IMR-90 (cell line): ENCODE data around the gene DIP2B. TPM values are rescaled to one million over a fixed set of nuclear protein-coding genes. Genes with fewer than 3 reads are reported as not detected.
A peak's percentile ranks its signal among the peaks of the same experiment; 100 is the strongest.

Experiments
- ATAC-seq: fragments of 200-7000 bp; cut with Tn5 transposase; 2 replicates; pipeline ENCODE4 v1.9.1; 2020; ENCODE audit warnings: low read depth, mild to moderate bottlenecking, moderate library complexity
- BruUV-seq: library from RNA; stranded (reverse); fragments of 400-500 nt; replicated peaks from 2 replicates; lab custom pipeline; 2021; lab: Mats Ljungman, UMichigan
- CTCF ChIA-PET: fragments of 300-600 bp; formaldehyde crosslinking; extraction: SDS; loops from one replicate; lab custom pipeline; 2021; ENCODE audit warnings: antibody characterized with exemption; lab: Yijun Ruan, JAX
- POLR2A ChIA-PET: fragments of 300-600 bp; sonication (Branson Sonifier 250); formaldehyde crosslinking; loops from one replicate; lab custom pipeline; 2022; ENCODE audit warnings: antibody characterized with exemption; ENCODE audit not compliant: unreplicated experiment; lab: Charles Lee
- DNase-seq: peaks from one replicate; pipeline ENCODE4 v3.0.0; 2013
- H2AFZ ChIP-seq: replicated peaks from 2 replicates; pipeline ENCODE3; 2013; ENCODE audit warnings: low read length, mild to moderate bottlenecking; ENCODE audit not compliant: poor library complexity
- H2AK5ac ChIP-seq: 2 replicates; pipeline ENCODE4 v1.6.1; 2013; ENCODE audit warnings: low read depth, low read length, inconsistent platforms
- H2AK9ac ChIP-seq: replicated peaks from 2 replicates; pipeline ENCODE3; 2013; ENCODE audit warnings: mild to moderate bottlenecking, low read depth, low read length, moderate library complexity; ENCODE audit not compliant: poor library complexity
- H2BK120ac ChIP-seq: 2 replicates; pipeline ENCODE4 v1.6.1; 2013; ENCODE audit warnings: low read depth, low read length, inconsistent platforms
- H2BK15ac ChIP-seq: 3 replicates; pipeline ENCODE4 v1.6.1; 2013; ENCODE audit warnings: low read depth, low read length, inconsistent platforms
- H2BK20ac ChIP-seq: 2 replicates; pipeline ENCODE4 v1.6.1; 2013; ENCODE audit warnings: low read depth, mild to moderate bottlenecking, inconsistent platforms, low read length, moderate library complexity
- H2BK5ac ChIP-seq: 2 replicates; pipeline ENCODE4 v1.6.1; 2013; ENCODE audit warnings: mild to moderate bottlenecking, low read depth, low read length, inconsistent platforms; ENCODE audit not compliant: poor library complexity, severe bottlenecking
- H3K14ac ChIP-seq: replicated peaks from 2 replicates; pipeline ENCODE4 v1.6.1; 2013; ENCODE audit warnings: low read depth, low read length, inconsistent platforms
- H3K18ac ChIP-seq: 2 replicates; pipeline ENCODE4 v1.6.1; 2013; ENCODE audit warnings: low read depth, low read length, control low read depth
- H3K23ac ChIP-seq: 2 replicates; pipeline ENCODE4 v1.6.1; 2013; ENCODE audit warnings: low read depth, low read length, inconsistent platforms
- H3K27ac ChIP-seq: 2 replicates; pipeline ENCODE4 v1.5.1; 2013; ENCODE audit warnings: mild to moderate bottlenecking, control low read depth, low read length; ENCODE audit not compliant: insufficient read depth
- H3K27me3 ChIP-seq: 2 replicates; pipeline ENCODE4 v1.6.1; 2013; ENCODE audit warnings: low read length; ENCODE audit not compliant: control insufficient read depth, insufficient read depth
- H3K36me3 ChIP-seq: 2 replicates; pipeline ENCODE4 v1.6.1; 2013; ENCODE audit warnings: low read length, mixed read lengths; ENCODE audit not compliant: control insufficient read depth, insufficient read depth
- H3K4ac ChIP-seq: 2 replicates; pipeline ENCODE4 v1.6.1; 2013; ENCODE audit warnings: low read depth, low read length, inconsistent platforms
- H3K4me1 ChIP-seq: 2 replicates; pipeline ENCODE4 v1.6.1; 2013; ENCODE audit warnings: low read length, mixed read lengths; ENCODE audit not compliant: control insufficient read depth, insufficient read depth
- H3K4me2 ChIP-seq: 2 replicates; pipeline ENCODE4 v1.6.1; 2013; ENCODE audit warnings: low read depth, mild to moderate bottlenecking, control low read depth, low read length, moderate library complexity
- H3K4me3 ChIP-seq: 2 replicates; pipeline ENCODE4 v1.5.1; 2013; ENCODE audit warnings: low read depth, mild to moderate bottlenecking, control low read depth, low read length, moderate library complexity; ENCODE audit not compliant: insufficient read depth
- H3K56ac ChIP-seq: 2 replicates; pipeline ENCODE4 v1.6.1; 2013; ENCODE audit warnings: low read length, inconsistent platforms; ENCODE audit not compliant: insufficient read depth; ENCODE audit errors: extremely low read depth
- H3K79me1 ChIP-seq, 2 experiments: 2 replicates each; pipeline ENCODE4 v1.6.1; 2013; ENCODE audit warnings: low read length in 2 of 2, inconsistent platforms in 1 of 2, low read depth in 1 of 2
- H3K9ac ChIP-seq: 2 replicates; pipeline ENCODE4 v1.6.1; 2013; ENCODE audit warnings: low read depth, low read length, control low read depth
- H3K9me1 ChIP-seq: 2 replicates; pipeline ENCODE4 v1.6.1; 2013; ENCODE audit warnings: low read length, inconsistent platforms; ENCODE audit not compliant: insufficient read depth
- H3K9me3 ChIP-seq: 2 replicates; pipeline ENCODE4 v1.6.1; 2013; ENCODE audit warnings: low read length; ENCODE audit not compliant: control insufficient read depth, insufficient read depth
- H4K20me1 ChIP-seq: 2 replicates; pipeline ENCODE4 v1.6.1; 2013; ENCODE audit warnings: low read length, inconsistent platforms; ENCODE audit not compliant: insufficient read depth
- H4K5ac ChIP-seq: 2 replicates; pipeline ENCODE4 v1.6.1; 2013; ENCODE audit warnings: mild to moderate bottlenecking, low read depth, low read length, control low read depth
- H4K8ac ChIP-seq, 2 experiments: 2 replicates each; pipeline ENCODE4 v1.6.1; 2013; ENCODE audit warnings: low read depth in 2 of 2, low read length in 2 of 2, control low read depth in 1 of 2, inconsistent platforms in 1 of 2
- H4K91ac ChIP-seq: 2 replicates; pipeline ENCODE4 v1.6.1; 2013; ENCODE audit warnings: low read depth, low read length, inconsistent platforms; ENCODE audit not compliant: insufficient read depth
- BHLHE40 ChIP-seq: fragments of 150-350 bp; IDR thresholded peaks from 2 replicates; pipeline ENCODE4 v1.6.1; 2016; ENCODE audit warnings: mild to moderate bottlenecking, low read depth, low read length
- FOS ChIP-seq: fragments of 150-350 bp; IDR thresholded peaks from 2 replicates; pipeline ENCODE4 v1.6.1; 2016; ENCODE audit warnings: low read depth, low read length
- MAFK ChIP-seq: IDR thresholded peaks from 2 replicates; pipeline ENCODE4 v1.6.1; 2012; ENCODE audit warnings: low read depth, low read length, improper control_type of control experiment
- MXI1 ChIP-seq: IDR thresholded peaks from 2 replicates; pipeline ENCODE4 v1.6.1; 2012; ENCODE audit warnings: low read depth, mild to moderate bottlenecking, low read length, moderate library complexity, borderline replicate concordance
- RCOR1 ChIP-seq: IDR thresholded peaks from 2 replicates; pipeline ENCODE4 v1.6.1; 2012; ENCODE audit warnings: mild to moderate bottlenecking, low read length, improper control_type of control experiment; ENCODE audit not compliant: insufficient replicate concordance
- WGBS, 2 experiments: methylation state at CpG; one replicate each; pipeline versions ENCODE4 v1.1.5 to v1.1.7; 2013; ENCODE audit warnings: missing lambda C conversion rate in 2 of 2; ENCODE audit not compliant: insufficient read length in 1 of 2; ENCODE audit errors: extremely low coverage in 2 of 2; 5-methylcytosine and 5-hydroxymethylcytosine counted together
- dilution Hi-C: fragments of 300-500 bp; cut with HindIII; formaldehyde crosslinking; loops from one replicate; pipeline ENCODE4 v1.14.3; 2018; ENCODE audit warnings: low sequenced_read_pairs; ENCODE audit not compliant: unreplicated experiment
- in situ Hi-C: fragments of 300-500 bp; cut with MboI; formaldehyde crosslinking; loops from 3 replicates; pipeline ENCODE4 v1.14.3; 2019; ENCODE audit warnings: low sequenced_read_pairs, inconsistent platforms, mixed read lengths
- intact Hi-C: fragments of 100-400 bp; cut with micrococcal nuclease; formaldehyde crosslinking; loops from 2 replicates; pipeline ENCODE4 v1.10.0; 2022
- polyA plus RNA-seq, 3 experiments: library from polyadenylated mRNA; depleted of rRNA; stranded (reverse); fragments of >200 nt; gene quantifications; 2 replicates each; pipeline ENCODE4 v1.2.3, GENCODE V29; 2012; ENCODE audit warnings: low replicate concordance in 1 of 3
- total RNA-seq: library from RNA; depleted of rRNA; stranded (reverse); fragments of >200 nt; gene quantifications from 2 replicates; pipeline ENCODE4 v1.2.3, GENCODE V29; 2012

DIP2B gene
- total and polyA plus RNA-seq, 2 of the 4 experiments (the other 2 are of a cell fraction), result 7.7 to 12.9 TPM

GRCh38 chr12:50627491-50627890 is 122.7 kb downstream of the DIP2B start:
- DNase-seq, result no peak
- H3K27ac ChIP-seq, result no peak overlapping the region
- no peaks in the 10 kb centered on the region for H3K9me3 ChIP-seq
- no peak overlapping the region for H2AFZ ChIP-seq
- TF ChIP-seq FOS (no peak), BHLHE40 (no peak), RCOR1 (no peak), MAFK (peak; percentile 80), MXI1 (no peak)
- H2BK15ac ChIP-seq, result no peak overlapping the region
- ChIA-PET CTCF (no interaction called here), POLR2A (no interaction called here)
- H4K20me1 ChIP-seq, result no peaks in the 10 kb centered on the region
- peaks cover 13 to 48% of the 10 kb centered on the region in 2 experiments for H3K79me1 ChIP-seq
- H2BK5ac ChIP-seq, result no peak overlapping the region
- H4K5ac ChIP-seq, result no peak overlapping the region
- in situ Hi-C loops, result no loop called here
- no peak for ATAC-seq
- intact Hi-C loops, result no loop called here
- H2BK20ac ChIP-seq, result no peak overlapping the region
- H3K56ac ChIP-seq, result no peak overlapping the region
- no peak overlapping the region for H3K9ac ChIP-seq
- H3K4me2 ChIP-seq, result no peak overlapping the region
- no peak overlapping the region for H3K23ac ChIP-seq
- peaks cover 8% of the 10 kb centered on the region for H3K36me3 ChIP-seq
- no TSS peak for BruUV-seq
- H3K4me3 ChIP-seq, result no peak overlapping the region
- H4K91ac ChIP-seq, result no peak overlapping the region
- no peak overlapping the region for H2AK5ac ChIP-seq
- H3K18ac ChIP-seq, result no peak overlapping the region
- H3K27me3 ChIP-seq, result no peaks in the 10 kb centered on the region
- no CpG with 5 or more reads among the region's 2 CpGs for WGBS, 2 experiments
- H3K4me1 ChIP-seq, result peaks cover 5% of the 10 kb centered on the region
- H3K14ac ChIP-seq, result no peak overlapping the region
- dilution Hi-C loops, result no loop called here
- peaks cover 8% of the 10 kb centered on the region for H3K9me1 ChIP-seq
- no peak overlapping the region for H2BK120ac ChIP-seq
- no peak overlapping the region for H4K8ac ChIP-seq
- no peak overlapping the region for H3K4ac ChIP-seq
- H2AK9ac ChIP-seq, result no peak overlapping the region
